Skin of body (tissue), 2 donors: Measurements from ENCODE around the gene NFATC2. TPM values are rescaled to one million over a fixed set of nuclear protein-coding genes. Genes with fewer than 3 reads are reported as not detected.

Source experiments
- DNase-seq: peaks from one replicate; lab custom pipeline; 2025; lab: John Stamatoyannopoulos, UW
- total RNA-seq: library from RNA; depleted of rRNA; stranded (reverse); fragments of >200 nt; gene quantifications from one replicate; pipeline ENCODE4 v1.2.3, GENCODE V29; 2014

Gene NFATC2
- total RNA-seq, 1 donor from 2014 or later: 6.0 TPM

GRCh38 chr20:51452734-51453365 lies 89.7 kb downstream of the NFATC2 start:
- DNase-seq: no peak

GRCh38 chr20:51452091-51452613 lies 90.4 kb downstream of the NFATC2 start:
- no peak for DNase-seq

- DNase-seq: no peak
These were observed 91.0 kb downstream of the NFATC2 start for GRCh38 chr20:51451484-51451883.

DNA sequence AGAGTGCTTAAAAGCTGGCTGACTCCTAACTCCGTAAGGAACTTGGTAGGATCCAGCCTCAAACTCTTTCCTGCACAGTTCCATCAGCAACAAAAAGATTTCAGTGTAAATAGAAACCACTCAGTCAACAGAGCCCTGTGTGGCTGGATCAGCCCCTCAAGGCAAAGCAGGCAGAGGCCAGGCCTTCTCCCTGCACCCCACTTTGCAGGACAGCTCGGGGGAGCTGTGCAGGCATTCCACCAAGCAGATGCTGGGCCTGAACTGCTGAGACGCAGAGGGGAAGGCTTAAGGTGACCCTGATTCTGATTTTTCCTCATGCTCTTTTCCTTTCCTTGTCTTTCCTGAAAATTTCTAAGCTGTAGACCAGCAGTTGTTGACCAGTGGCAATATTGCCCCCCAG lies 91.5 kb downstream of the NFATC2 start:
- no peak for DNase-seq

DNA sequence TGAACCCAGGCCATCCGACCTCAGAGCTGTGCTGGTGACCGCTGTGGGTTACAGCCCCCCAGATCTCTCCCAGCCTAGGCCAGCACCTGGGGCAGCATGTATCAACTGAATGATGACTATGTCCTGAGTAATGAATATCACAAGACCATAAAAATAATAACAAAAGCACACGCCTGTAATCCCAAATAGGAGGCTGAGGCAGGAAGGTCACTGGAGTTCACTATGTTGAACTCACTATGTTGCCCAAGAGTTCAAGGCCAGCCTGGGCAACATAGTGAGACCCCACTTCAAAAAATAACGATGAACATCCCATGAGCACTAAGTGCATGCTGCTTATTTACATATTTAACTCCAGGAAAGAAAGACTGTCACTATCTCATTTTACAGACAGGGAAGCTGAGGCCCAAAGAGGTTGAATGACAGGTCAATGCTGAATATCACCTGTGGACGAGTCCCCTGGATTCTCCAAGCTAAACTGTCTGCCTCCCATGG lies 92.3 kb downstream of the NFATC2 start:
- no peak for DNase-seq

DNA sequence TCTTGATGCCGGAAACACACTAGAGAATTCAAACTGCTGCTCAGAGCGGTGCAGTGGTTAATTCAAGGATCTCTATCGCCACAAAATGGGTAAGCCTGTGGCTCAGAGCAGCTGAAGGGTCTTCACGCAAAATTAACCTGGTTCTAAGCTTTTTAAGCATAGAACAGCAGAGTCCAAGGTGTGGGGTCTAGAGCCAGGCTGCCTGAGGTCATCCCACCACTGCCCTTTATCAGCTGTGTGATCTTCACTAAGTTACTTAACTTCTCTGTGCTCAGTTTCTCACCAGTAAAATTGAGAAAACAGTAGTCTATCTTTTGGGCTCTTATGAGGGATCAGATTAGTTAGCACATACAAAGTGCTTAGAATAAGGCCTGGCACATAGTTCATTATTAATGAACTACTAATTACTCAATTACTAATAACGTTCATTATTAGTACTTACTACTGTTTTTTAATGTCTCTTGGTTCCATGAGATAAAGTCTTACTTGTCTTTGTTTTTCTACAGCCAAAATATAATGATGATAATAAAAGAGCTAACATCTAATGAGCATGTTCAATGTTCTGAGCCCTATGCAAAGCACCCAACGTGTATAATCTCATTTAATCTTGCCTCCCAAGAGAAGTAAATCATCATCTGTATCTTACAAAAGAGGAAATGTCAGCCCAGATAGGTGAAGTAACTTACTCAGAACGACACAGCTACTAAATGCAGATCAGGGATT lies 92.9 kb downstream of the NFATC2 start:
- DNase-seq: no peak

DNA sequence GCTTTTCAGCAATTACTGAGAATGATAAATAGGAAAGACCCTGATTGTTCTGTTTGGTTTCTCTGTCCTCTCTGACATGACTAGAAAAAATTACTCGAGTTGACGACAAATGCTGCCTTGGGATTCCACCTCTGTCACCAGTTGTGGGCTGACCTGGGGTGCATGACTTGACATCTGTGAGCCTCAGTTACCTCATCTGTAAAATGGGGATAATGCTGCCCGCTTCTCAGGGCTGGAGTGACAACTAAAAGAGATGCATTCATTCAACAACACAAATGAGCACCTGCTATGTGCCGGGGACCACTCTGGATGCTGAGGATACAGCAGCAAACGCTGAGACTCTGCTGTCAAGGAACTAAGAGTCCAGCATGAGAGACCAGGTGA lies 94.8 kb downstream of the NFATC2 start:
- no peak for DNase-seq

GRCh38 chr20:51447097-51447764 lies 95.3 kb downstream of the NFATC2 start:
- DNase-seq: peak; percentile 53

DNA sequence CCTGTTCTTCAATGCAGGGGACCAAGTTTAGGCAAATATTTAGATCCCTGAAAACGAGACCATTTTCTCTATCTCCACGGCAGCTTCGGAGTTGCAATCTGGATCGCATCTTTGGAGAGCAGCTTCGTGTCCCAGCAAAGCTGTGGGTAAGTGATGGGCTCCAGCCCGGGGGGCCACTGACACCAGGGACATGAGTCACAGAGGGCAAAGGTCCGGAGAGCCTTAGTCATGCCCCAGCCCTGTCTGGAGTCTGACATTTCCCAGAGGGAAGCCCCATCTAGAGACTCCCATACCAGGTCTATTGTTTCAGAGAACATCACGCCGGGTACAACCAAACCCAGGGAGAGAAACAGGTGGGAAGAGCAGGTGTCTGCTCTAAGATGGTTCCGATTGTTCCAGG lies 95.9 kb downstream of the NFATC2 start:
- no peak for DNase-seq

DNA sequence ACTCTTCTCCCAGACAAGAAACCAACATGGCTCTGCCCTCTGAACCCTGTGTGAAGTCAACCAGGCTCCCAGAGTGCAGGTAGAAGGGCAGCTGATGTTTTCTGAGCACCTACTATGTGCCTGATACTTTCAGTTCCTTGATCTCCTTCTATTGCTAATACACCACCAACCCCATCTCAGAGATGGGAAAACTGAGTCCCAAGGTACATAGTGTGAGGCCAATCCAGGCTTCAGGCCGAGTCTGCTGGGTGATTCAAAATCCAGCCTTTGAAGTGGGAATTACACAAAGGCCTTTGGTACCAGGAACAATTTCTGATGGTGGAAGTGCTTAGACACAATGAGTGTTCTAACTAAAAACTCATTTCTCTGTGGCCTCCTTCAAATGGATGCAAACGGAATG lies 96.3 kb downstream of the NFATC2 start:
- no peak for DNase-seq

- no peak for DNase-seq
These were observed 96.9 kb downstream of the NFATC2 start for GRCh38 chr20:51445591-51445990.

GRCh38 chr20:51444922-51445438 lies 97.5 kb downstream of the NFATC2 start:
- DNase-seq: no peak

DNA sequence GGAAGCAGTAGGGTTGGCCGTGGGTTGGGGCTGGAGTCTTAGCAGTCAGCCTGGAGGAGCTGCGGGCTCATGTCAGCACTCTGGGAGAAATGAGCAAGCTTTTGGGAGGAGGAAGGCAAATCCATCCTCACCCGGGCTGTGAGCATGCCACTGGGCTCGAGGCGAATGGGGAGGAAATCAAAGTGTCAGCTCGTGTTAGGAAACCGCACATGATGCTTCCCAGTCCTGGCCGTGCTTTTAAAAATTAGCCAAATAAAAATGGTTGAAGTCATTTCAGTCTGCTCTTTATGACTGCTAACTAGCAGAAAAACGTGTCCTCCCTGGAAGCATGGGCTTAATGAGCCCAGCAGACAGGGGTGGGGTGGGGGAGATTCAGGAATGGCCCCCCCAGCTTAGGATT lies 98.1 kb downstream of the NFATC2 start:
- DNase-seq: no peak

DNA sequence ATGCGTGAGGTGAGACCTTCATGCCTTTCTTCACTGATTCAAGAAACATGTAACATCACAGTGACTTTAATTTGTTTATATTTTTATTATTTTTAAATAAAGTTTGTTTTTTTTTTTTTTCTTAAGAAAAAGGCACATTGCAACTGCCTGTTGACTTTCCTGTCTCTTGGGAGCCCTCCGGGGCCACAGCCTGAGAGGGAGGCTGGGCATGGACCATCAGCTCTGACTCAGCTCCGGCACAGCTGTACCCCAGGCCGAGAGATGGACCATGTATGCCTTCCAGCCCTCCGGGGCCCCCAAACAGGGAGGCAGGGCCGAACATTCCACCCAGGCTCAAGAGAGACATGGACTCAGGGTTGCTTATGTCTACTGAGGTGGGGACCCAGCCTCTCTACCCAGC lies 99.9 kb downstream of the NFATC2 start:
- DNase-seq: no peak

DNA sequence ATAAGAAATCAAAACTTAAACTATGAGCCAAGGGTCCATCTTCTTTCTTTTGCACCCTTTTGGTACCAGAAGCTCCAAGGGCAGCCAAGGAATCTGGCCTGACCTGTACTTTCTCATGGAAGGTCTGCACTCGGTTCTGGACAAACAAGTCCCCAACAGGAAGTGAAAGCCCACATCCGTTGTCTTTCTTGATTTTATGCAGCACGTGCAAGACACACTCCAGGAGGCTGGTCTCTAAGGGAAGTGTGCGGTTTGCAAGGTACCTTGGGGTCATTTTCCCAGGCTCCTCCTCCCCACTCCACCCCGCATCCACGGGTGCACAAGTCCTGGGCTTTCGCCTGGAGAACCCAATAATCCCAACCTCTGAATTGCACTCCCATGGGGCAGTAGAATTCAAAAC lies 101.9 kb downstream of the NFATC2 start:
- no peak for DNase-seq

- no peak for DNase-seq
These were observed 103.3 kb downstream of the NFATC2 start for GRCh38 chr20:51439160-51439689.

DNA sequence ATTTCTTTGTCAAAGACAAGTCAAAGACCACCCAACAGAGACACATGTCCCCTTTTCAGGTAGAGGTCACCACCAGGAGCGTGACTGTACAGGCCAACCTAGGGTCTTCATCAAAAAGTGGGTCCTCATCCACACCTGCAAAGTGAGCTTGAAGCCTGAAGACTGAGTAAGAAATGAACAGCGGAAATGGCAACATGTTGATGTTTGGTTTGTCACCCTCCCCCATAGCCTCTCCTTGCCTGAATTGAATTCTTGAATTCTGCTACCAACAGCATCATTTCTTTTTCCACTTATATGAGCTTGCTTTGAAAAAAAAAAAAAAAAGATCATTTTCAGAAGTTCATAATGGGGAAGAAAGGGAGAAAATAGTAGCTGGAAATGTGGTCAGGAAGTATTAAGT lies 104.4 kb downstream of the NFATC2 start:
- no peak for DNase-seq

GRCh38 chr20:51437182-51437924 lies 105.2 kb downstream of the NFATC2 start:
- no peak for DNase-seq

- no peak for DNase-seq
These were observed 107.8 kb downstream of the NFATC2 start for GRCh38 chr20:51434580-51435247.

- DNase-seq: no peak
These were observed 108.5 kb downstream of the NFATC2 start for GRCh38 chr20:51434026-51434425.

- DNase-seq: no peak
These were observed 109.6 kb downstream of the NFATC2 start for GRCh38 chr20:51432875-51433274.
